K562 treated with DMSO at 1 percent for 24 hours (cell line): ENCODE data around the gene SPON2. TPM values are rescaled to one million over a fixed set of nuclear protein-coding genes. Genes with fewer than 3 reads are reported as not detected.

Experiments used
- total RNA-seq: library from RNA; unstranded; fragments of 300-600 nt; gene quantifications from 2 replicates; pipeline ENCODE4 v1.2.3, GENCODE V29; 2022; ENCODE audit warnings: low read depth; ENCODE audit not compliant: insufficient read depth

SPON2 gene
- 0.96 and 3.0 TPM in 2 replicates for total RNA-seq

DNA sequence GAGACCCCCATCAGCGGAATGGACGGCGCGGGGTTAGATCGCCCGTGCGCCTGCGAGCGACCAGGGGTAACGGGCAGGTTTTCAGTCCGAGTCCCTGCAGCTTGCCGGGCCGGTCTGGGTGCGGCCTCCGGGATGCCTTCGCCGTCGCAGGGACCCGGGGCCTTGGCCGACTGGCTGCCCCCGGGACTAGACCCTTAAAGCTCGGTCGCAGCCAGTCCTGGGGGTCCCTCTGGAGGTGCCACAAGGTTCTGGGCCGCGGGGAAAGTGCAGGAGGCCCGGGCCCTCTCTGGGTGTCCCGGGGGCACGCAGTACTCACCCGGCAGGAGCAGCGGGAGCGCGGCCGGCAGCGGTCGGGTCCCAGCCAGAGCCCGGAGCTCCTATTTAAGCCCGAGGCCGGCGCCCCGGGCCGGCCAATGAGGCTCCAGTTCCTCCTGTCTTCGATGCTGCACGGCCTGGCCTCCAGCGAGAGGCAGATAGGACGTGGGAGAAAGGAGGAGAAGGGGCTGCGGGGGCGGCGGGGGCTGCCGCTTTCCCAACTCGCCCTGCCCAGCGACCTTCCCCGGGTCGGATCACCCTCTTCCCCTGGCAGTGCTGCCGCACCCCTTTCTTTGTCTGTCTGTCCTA, at the start of gene SPON2:
SPON2 (minus strand) TSS at position 356 of the 624 bp plus-strand sequence.

Other genes with a start within 250 kb of the SPON2 start
- gene GAK, start 240.3 kb downstream of the SPON2 start, total RNA-seq = 111 and 115 TPM in 2 replicates
- gene TMEM175, start 240.1 kb downstream of the SPON2 start, total RNA-seq = 41.8 and 50.6 TPM in 2 replicates
- 38.7 and 40.6 TPM in 2 replicates for gene DGKQ, start 199.0 kb downstream of the SPON2 start, total RNA-seq
- 16.0 and 17.7 TPM in 2 replicates for gene IDUA, start 185.5 kb downstream of the SPON2 start, total RNA-seq
- gene SLC26A1, start 179.2 kb downstream of the SPON2 start, total RNA-seq = 4.3 and 5.0 TPM in 2 replicates
- gene FGFRL1, start 161.0 kb downstream of the SPON2 start, total RNA-seq = 39.0 and 41.4 TPM in 2 replicates
- gene RNF212, start 59.0 kb downstream of the SPON2 start, total RNA-seq = not detected in 2 replicates
- 142 and 151 TPM in 2 replicates for gene CTBP1, start 76.5 kb upstream of the SPON2 start, total RNA-seq
- 91.8 and 100 TPM in 2 replicates for gene MAEA, start 117.3 kb upstream of the SPON2 start, total RNA-seq
- gene UVSSA, start 174.6 kb upstream of the SPON2 start, total RNA-seq = 3.2 and 5.0 TPM in 2 replicates
- not detected in 2 replicates for gene NKX1-1, start 233.9 kb upstream of the SPON2 start, total RNA-seq